Activated CD8-positive, alpha-beta memory T cell treated with anti-CD3 and anti-CD28 coated beads, Interleukin-2, amount 50 U/mL, for 48 hours (primary cell): Measurements from ENCODE around the gene UBALD2.

Experiments
- DNase-seq: peaks from one replicate; pipeline ENCODE4 v3.0.0-alpha.2; 2020

Gene UBALD2

DNA sequence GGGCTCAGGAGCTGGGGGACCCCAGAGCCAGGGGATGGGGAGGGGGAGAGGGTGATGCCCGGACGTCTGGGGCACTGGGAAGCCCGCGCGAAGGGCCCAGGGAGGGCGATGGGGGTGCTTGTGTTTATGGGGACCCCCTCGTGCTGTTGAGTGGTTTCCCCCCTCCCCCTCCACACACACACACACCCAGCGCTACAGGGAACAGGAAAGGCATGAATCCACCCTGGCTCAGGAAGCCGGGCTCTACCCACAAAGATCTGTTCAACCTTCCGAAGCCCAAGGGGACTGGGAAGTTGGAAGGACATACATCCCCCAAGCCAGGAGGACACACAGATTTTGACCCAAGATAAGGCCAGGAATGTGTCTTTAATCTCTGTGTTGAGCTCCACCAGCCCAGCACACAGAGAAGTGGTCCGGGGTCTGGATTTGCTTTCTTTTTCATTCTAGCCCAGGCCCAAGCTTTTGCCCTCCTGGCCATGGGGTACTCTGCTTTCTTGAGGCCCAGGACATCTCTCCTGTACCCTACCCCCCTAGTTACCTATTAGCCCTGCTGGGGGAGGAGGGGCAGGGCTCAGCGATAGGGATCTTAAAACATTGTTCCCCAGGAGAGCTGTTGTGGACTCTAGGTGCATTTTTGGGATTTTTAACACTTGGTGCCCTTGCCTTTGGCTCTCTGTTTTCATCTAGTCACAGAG, 1.2 kb downstream of the UBALD2 start:
- DNase-seq = peak; percentile 69

DNA sequence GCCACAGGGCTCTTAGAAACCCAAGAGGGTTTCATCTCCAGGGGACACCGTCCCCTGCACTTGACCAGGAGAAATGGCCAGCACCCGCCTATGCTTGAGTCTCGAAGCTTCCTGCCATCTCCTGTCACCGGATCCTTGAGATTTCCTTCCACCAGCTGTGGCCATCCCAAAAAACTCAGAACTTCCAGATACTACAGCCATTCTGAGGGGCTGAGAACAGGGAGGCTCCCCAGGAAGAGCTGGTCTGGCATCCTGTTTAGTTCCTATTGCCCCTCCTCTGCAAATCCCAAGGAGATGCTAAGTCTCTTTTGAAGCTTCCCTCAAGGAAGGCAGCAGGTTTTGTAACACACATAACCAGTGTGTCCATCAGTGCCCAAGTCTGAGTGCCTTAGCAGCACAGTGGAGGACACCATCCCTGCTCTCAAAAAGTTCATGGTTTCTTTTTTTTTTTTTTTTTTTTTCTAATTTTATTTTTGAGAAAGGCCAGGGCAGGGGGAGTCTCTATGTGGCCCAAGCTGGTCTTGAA, 2.0 kb downstream of the UBALD2 start:
- no peak for DNase-seq

DNA sequence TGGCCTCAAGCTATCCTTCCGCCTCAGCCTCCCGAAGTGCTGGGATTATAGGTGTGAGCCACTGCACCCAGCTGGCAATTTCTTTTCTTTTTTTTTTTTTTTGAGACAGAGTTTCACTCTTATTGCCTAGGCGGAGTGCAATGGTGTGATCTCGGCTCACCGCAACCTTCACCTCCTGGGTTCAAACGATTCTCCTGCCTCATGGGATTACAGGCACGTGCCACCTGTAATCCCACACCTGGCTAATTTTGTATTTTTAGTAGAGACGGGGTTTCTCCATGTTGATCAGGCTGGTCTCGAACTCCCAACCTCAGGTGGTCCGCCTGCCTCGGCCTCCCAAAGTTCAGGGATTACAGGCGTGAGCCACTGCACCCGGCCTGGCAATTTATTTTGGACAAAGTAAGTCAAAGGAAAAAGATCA, 2.4 kb downstream of the UBALD2 start:
- DNase-seq = peak; percentile 67

DNA sequence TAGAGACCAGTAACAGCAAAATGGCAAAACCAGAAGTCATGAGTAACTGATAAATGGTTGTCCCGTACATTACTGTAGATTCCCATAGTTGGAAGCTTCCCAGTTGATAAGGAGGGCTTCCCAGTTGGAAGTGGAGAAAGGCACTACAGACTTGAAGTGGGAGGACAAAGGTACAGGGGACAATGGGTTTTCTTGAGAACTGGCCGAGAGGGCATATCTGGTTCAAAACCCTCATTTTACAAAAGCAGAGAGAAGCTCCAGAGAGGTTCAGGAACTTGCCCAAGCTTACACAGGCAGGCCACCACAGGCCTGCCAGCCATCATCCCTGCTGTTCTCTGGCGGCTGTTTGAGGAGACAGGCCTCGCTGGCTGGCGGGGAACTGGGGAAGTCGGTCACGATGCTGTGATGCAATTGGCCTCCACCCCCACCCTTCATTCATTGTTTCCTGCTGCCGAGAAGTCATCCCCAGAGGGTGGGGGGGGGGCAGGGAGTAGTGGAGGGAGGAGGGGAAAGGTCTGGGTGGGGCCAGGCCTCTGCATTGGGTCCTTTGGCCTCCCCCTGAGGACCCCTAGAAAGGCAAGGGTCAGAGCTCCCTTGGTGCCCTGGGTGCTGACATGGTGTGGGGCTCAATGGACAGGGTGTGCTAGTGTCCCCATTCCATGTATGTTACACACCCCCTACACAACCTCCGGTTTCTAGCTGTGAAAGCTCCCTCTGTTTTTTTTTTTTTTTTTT, 3.0 kb downstream of the UBALD2 start:
- peak; percentile 86 for DNase-seq

- DNase-seq = peak; percentile 68
These were observed 4.1 kb downstream of the UBALD2 start for GRCh38 chr17:76268991-76269981.

- peak; percentile 81 for DNase-seq
These were observed 5.0 kb downstream of the UBALD2 start for GRCh38 chr17:76270127-76270592.

DNA sequence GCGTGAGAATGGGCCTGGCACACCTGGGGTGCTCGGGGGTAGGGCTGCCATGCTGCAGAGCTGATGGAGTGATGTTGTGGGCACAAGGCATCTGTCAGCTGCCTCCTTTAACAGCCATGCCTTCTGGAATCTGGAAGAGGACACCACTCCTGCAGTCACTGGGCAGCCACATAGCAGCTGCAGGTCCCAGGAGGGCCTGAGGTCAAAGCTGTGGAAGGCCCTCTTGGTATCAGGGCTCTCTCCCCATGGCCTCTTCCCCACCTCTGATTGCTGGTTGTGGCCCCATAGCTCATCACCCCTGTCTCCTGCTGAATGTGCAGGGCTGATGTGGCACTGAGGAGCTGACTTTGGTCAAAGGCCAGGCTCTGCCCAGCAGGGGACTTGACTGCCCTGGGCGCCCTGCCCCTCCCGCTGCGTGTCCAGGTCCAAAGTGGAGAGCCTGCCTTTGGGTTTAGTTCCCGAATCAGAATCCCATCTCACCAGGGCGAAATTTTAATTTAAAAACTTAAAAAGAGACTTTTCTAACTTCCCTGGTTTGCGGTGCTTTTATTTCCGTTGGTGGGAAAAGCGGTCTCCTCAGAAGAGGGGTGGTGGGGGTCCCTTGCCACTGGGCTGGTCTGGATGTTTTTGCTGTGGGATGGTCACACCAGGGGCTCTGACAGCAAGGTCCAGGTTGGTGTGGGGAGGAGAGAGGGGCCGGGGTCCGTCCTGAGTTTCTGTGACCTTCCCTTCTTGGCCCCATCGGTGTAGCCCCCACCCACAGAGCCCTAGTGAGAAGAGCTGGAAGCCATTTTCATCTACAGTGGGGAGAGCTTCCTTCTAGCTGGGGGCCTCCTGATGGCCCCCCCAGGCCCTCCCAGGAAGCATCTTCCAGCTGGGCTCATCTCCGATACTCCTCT, 5.9 kb downstream of the UBALD2 start:
- peak; percentile 79 for DNase-seq

DNA sequence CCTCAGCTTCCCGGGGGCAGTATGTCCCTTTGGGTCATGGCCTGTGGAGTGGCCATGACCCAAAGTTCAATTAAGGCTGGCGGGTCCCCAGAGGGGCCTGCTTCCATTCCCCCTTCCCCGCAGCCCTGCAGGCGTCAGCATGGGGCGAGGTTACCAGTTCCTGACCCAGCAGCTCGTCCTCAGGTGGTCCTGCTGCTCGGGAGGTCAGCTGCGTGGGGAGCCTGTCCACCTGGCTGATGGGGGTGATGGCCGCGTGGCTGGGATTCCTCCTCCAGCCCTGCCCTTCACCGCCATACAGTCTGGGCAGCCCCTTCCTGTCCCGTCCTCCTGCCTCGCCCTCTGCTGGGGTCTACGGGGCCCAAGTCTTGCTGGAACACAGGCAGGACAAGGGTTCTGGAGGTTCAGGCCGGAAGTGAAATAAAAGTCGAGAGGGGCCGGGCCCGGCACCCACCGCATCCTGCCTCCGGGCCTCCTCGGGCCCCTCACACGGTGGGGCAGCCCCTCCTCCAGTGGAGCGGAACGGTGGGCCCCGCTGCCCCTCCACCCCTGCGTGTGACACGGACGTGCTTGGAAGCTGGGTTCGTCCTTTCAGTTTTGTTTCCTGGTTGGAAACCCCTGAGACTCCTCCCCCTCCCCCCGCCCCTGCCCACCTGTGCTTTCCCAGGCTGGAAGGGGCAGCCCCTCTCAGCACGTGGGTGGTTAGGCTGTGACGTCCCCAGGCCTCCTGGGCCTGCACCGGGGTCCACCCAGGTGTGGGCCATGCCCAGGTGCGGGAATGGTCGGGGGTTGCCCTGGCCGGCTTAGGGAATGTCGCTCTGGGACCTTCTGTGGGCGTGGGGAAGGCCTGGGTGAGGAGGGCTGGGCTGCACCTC, 6.8 kb downstream of the UBALD2 start:
- peak; percentile 95 for DNase-seq

DNA sequence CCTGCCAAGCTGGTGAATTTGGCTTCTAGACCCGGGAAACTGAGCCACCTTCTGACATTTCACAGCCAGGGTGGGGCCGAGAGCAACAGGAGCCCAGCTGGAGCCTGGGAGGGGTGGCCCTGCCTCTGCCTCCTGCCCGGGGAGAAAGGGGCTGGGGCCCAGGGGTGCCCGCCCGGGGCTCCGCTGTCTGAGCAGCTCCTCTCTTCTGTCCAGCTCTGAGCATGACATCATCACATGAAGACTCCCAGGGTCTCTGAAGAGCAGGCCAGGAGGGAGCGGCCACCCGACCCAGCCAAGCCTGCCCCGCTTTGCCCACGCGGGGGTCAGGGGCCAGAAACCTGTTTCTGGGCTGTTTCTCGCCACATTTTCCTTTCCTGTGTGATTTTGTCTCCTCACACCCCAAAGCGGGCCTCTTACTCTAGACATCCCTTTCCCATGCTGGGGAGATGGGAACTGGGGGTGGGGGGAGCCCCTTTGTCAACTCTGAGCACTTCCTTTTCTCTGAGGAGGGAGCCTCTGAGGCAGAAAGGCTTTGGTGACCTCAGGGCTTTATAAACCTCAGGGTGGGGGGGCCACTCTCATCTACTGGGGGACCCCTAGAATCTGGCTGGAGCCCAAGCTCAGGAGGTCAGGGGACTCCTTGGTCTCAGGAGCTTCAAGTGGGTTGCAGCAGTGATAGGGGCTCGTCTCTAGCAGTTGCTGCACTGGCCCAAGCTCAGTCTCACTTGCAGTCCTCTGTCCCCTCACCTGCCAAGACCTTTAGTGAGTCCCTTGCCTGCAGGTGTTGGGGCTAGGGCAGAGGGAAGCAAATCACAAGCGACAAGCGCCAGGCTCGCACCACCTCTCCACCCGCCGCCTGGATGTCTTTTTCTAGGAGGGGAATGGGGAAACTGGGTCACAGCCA, 7.6 kb downstream of the UBALD2 start:
- DNase-seq = no peak

DNA sequence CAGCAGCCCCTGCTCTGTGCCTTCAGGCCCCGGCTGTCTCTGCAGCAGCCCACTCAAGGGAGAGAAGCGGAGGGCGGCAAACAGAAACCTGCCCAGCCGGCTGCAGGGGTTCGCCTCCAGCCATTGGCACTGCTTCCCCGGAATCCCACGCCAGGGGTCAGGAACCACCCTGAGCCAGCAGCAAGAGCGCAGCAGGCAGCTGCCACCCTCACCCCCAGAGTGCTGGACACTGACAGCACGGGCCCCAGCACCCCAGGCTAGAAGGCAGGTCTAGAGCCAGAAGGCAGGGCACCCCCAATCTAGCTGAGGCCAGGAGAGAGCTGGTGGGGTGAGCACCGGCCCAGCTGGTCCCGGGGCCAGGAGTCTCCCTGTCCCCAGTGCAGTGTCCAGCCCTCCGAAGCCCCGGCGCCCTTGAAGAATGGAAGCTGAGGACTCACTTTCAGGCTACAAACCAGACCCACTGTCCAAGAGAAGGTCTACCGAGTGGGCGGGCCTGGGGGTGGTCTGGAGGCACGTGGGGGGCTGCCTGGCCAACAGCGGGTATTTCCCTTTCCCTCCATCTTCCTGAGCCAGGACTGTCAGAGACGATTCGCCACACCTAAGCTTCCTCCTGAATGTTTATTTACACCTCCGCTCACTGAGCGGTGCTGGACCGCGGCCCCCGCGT, 8.4 kb downstream of the UBALD2 start:
- peak; percentile 66 for DNase-seq

- peak; percentile 61 for DNase-seq
These were observed 9.2 kb downstream of the UBALD2 start for GRCh38 chr17:76274112-76274956.

GRCh38 chr17:76275382-76276068, 10.4 kb downstream of the UBALD2 start:
- no peak for DNase-seq

- DNase-seq = no peak
These were observed 10.9 kb downstream of the UBALD2 start for GRCh38 chr17:76276069-76276431.

DNA sequence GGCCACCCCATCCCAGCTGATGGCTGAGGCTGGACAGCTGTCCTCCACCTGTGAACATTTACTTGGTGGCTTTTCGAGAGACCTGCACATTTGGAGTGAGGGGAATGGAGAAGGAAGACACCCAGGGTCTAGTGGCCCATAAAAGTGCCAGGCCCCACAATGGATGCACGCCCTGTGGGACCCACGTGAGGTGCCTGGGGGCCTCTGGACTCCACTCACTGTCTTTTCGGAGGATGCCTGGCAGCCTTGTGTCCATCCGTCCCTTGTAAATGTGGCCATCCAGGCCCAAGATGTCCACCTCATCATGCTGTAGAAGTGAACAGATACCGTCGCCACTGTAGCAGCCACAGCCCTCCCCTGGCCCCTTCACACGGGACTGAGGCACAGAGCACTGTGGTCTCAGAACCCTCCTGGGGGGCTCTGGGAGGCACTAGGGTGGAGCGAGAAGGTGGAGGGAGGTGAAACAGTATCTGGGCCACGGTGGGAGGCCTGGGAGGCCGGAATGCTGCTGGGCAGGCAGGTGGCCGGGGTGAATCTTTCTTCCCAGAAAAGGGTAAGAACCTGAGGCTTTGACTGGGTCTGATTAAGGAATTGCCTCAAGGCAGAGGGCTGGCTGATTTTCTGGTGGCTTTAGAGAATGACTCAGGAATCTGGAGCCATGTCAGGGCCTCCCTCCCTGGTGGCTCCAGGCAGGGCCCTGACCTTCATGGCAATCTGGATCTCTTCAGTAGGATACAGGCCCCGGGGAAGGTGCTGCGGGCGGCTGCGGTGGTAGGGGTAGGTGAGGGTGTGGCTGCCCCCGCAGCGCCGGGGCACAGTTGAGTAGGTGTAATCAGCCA, 11.5 kb downstream of the UBALD2 start:
- DNase-seq = no peak

GRCh38 chr17:76277300-76278267, 12.4 kb downstream of the UBALD2 start:
- peak; percentile 53 for DNase-seq
